HUES48 (cell line): ENCODE results near the gene GTF2F2.
"Not testable (repeated sequence)": the region's sequence is repeated elsewhere in the genome, so short reads cannot be mapped to it uniquely, and the experiment has no call there.

Experiments
- H3K27ac ChIP-seq: one replicate; pipeline ENCODE4 v1.7.0; 2013; ENCODE audit warnings: low read depth, low read length, inconsistent platforms
- H3K27me3 ChIP-seq: 2 replicates; pipeline ENCODE4 v1.6.1; 2013; ENCODE audit warnings: mild to moderate bottlenecking, low read length; ENCODE audit not compliant: control insufficient read depth, insufficient read depth
- H3K36me3 ChIP-seq: 2 replicates; pipeline ENCODE4 v1.6.1; 2013; ENCODE audit warnings: low read length; ENCODE audit not compliant: control insufficient read depth, insufficient read depth
- H3K4me1 ChIP-seq: 2 replicates; pipeline ENCODE4 v1.6.1; 2013; ENCODE audit warnings: mild to moderate bottlenecking, low read length; ENCODE audit not compliant: control insufficient read depth, insufficient read depth
- H3K4me3 ChIP-seq: 2 replicates; pipeline ENCODE4 v1.5.1; 2013; ENCODE audit warnings: mild to moderate bottlenecking, low read depth, low read length
- H3K9ac ChIP-seq: 2 replicates; pipeline ENCODE4 v1.6.1; 2013; ENCODE audit warnings: mild to moderate bottlenecking, low read depth, low read length, moderate library complexity
- H3K9me3 ChIP-seq: 2 replicates; pipeline ENCODE4 v1.6.1; 2013; ENCODE audit warnings: low read length; ENCODE audit not compliant: control insufficient read depth, insufficient read depth

GTF2F2 gene

DNA sequence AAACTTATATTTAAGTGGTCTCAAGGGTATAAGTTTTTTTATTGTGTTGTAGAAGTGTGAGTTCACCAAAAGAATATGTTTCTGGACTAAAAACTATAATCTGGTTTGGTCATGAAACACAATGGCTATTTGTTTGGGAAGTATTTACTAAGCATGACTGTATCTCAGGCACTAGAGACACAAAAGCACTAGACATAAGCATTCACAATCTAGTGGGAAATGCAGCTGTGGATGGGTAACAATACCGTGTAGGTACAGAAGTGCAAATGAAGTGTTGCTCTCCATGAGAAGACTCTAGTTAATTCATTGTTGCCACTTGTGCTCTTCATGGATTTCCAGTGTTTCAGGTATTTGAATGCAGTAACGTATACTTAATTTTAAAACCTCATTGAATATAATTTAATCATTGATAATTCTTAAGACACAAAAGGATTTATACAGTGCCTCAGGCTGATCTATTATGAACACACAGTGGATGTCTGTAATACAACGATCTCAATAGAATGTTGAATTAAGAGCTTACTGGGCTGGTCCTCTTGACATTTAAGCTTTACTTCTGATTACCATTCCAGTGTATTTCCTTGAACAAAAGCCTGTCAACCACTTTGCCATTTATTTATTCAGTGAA lies 169.7 kb downstream of the GTF2F2 start:
- H3K4me1 ChIP-seq: no peaks in the 10 kb centered on the region; the same call in 1 of the 2 replicates
- no peaks in the 10 kb centered on the region for H3K9me3 ChIP-seq
- H3K9ac ChIP-seq: no peak overlapping the region
- no peak overlapping the region for H3K4me3 ChIP-seq
- no peaks in the 10 kb centered on the region for H3K27me3 ChIP-seq
- H3K27ac ChIP-seq: no peak overlapping the region
- peaks cover 12% of the 10 kb centered on the region for H3K36me3 ChIP-seq

- H3K9ac ChIP-seq: no peak overlapping the region
- H3K27me3 ChIP-seq: no peaks in the 10 kb centered on the region
- H3K36me3 ChIP-seq: peaks cover 8% of the 10 kb centered on the region; the same call in 1 of the 2 replicates
- H3K4me3 ChIP-seq: no peak overlapping the region
- H3K4me1 ChIP-seq: no peaks in the 10 kb centered on the region; the same call in 1 of the 2 replicates
- H3K9me3 ChIP-seq: no peaks in the 10 kb centered on the region
- no peak overlapping the region for H3K27ac ChIP-seq
Measured at GRCh38 chr13:45292176-45292575, 171.9 kb downstream of the GTF2F2 start.

GRCh38 chr13:45295536-45295935 lies 175.2 kb downstream of the GTF2F2 start:
- Histone ChIP-seq H3K27ac (no peak overlapping the region), H3K4me1 (no peaks in the 10 kb centered on the region; the same call in 1 of the 2 replicates), H3K9ac (no peak overlapping the region), H3K36me3 (no peaks in the 10 kb centered on the region), H3K4me3 (no peak overlapping the region), H3K9me3 (no peaks in the 10 kb centered on the region), H3K27me3 (no peaks in the 10 kb centered on the region)

DNA sequence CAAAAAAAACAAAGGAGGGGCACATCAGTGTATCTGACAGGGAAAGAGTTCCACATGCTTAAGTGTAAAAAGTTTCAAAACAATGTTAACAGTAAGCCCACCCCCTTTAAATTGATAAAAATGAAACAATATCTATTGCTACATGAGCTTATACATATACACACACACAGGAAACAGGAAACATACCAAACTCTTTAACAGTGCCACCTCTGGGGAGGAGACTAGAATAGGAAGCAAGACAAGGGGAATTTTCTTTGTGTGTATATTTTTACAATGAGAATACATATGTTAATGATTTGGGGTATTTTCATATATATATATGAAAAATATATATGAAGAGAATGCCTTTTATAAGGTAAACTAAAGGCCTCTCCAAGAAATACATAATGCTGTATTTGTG lies 175.9 kb downstream of the GTF2F2 start:
- no peaks in the 10 kb centered on the region for H3K9me3 ChIP-seq
- no peaks in the 10 kb centered on the region for H3K36me3 ChIP-seq
- no peak overlapping the region for H3K9ac ChIP-seq
- H3K27me3 ChIP-seq: no peaks in the 10 kb centered on the region
- H3K4me3 ChIP-seq: no peak overlapping the region
- no peak overlapping the region for H3K27ac ChIP-seq
- H3K4me1 ChIP-seq: no peaks in the 10 kb centered on the region; the same call in 1 of the 2 replicates

- H3K27me3 ChIP-seq: no peaks in the 10 kb centered on the region
- H3K36me3 ChIP-seq: no peaks in the 10 kb centered on the region
- no peak overlapping the region for H3K27ac ChIP-seq
- peaks cover 3% of the 10 kb centered on the region for H3K4me1 ChIP-seq
- H3K9me3 ChIP-seq: no peaks in the 10 kb centered on the region
- no peak overlapping the region for H3K4me3 ChIP-seq
- H3K9ac ChIP-seq: no peak overlapping the region
Measured at GRCh38 chr13:45297456-45298205, 177.3 kb downstream of the GTF2F2 start.

DNA sequence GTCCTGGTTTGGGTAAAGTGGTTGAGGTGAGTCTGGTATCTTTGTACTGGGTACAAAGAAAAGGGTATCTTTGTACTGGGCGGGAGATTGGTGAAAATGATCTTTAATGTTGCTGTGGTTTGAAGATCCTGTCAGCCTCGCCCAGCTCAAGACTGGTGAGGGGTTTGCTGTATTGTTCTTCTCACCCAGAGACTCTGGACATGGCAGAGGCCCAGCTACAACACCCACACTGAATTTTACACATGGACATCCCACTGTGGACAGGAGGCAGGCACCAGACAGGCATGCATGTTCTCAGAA lies 177.8 kb downstream of the GTF2F2 start:
- H3K36me3 ChIP-seq: no peaks in the 10 kb centered on the region
- H3K27me3 ChIP-seq: no peaks in the 10 kb centered on the region
- no peak overlapping the region for H3K9ac ChIP-seq
- no peaks in the 10 kb centered on the region for H3K9me3 ChIP-seq
- no peak overlapping the region for H3K27ac ChIP-seq
- peaks cover 8% of the 10 kb centered on the region for H3K4me1 ChIP-seq
- H3K4me3 ChIP-seq: no peak overlapping the region

DNA sequence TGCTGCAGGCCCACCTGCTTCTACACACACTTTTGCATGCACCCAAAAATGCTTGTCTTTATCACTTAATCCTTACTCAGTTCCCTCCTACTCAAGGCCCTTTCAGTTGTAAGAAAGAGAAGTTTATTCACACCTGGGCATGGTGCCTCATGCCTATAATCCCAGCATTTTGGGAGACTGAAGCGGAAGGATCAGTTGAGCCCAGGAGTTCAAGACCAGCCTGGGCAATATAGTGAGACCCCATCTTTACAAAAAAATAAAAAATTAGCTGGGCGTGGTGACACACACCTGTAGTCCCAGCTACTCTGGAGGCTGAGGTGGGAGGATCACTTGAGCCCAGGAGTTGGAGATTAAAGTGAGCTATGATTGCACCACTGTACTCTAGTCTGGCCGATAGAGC lies 178.2 kb downstream of the GTF2F2 start:
- H3K4me1 ChIP-seq, H3K9me3 ChIP-seq, H3K27ac ChIP-seq, H3K4me3 ChIP-seq, H3K27me3 ChIP-seq, H3K36me3 ChIP-seq, H3K9ac ChIP-seq: not testable (repeated sequence)

DNA sequence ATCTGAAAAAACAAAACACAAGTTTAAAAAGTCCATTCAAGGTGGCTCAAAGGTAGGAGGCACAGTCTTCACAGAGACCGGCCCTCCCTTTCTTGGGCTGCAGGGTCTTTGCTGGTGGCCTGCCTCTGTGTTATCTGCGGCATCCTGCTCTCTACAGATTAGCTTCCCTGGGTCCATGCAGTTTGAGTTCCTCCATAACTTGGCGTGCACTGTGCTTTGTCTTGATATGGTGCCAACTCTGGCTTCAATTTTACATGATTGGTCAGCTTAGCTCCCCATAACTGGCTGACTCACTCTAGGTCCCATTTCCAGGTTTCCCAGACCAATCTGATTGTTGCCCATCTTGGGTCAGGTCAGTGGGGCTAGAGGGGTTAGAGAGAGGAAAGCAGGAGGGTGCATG lies 178.9 kb downstream of the GTF2F2 start:
- Histone ChIP-seq H3K27me3 (no peaks in the 10 kb centered on the region), H3K36me3 (no peaks in the 10 kb centered on the region), H3K9ac (no peak overlapping the region), H3K27ac (no peak overlapping the region), H3K4me1 (peaks cover 8% of the 10 kb centered on the region), H3K9me3 (no peaks in the 10 kb centered on the region), H3K4me3 (no peak overlapping the region)

DNA sequence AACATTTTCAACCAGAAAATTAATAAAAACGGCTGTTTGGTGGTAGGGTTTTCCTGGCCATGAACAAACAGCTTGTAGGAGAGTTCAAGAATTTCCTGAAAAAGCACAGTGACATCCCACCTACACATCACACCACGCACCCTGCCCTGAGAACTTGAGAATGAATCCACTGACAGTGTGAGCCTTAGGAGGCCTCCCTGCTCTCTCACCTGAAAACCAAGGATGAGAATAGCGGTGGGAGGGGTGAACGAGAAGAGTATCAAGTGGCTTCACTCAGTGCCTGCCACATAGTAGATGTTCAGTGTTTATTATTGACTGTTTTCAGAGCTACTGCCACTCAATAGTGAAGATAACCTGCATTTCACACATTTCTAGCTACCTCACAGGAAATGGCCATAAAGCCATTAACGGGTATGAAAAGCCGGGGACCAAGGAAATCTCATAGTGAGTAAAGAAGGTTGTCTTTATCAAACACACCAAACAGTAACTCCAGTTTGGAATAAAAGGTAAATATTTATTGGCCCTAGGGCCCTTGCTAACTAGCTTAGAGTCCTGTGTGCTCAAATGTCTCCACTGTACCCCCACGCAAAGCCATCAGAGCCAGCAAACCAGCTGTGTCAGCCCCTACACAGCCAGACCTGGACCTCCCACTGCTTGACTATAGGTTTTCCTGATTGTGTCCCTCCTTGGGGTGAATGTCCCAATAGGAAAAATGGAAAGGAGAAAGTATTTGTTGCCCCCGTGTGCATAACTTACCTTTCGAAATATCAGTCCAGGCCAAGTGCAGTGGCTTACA lies 180.1 kb downstream of the GTF2F2 start:
- Histone ChIP-seq H3K36me3 (no peaks in the 10 kb centered on the region), H3K9ac (no peak overlapping the region), H3K4me3 (no peak overlapping the region), H3K9me3 (no peaks in the 10 kb centered on the region), H3K27me3 (no peaks in the 10 kb centered on the region), H3K4me1 (peaks cover 8% of the 10 kb centered on the region), H3K27ac (no peak overlapping the region)

DNA sequence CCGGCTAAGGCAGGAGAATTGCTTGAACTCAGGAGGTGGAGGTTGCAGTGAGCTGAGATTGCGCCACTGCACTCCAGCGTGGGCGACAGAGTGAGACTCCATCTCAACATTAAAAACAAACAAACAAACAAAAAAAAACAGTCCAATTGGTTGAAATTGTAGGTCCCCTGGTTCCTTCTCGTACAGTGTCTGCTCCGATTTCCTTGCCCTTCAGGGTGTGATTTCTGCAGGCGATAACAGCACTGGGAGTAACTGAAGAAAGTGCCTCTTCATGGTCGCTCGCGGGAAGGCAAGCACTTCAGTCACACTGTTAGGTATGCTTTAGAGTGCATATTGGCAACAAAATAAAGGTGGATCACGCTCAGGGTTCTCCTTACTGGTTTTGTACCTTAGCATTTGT lies 181.0 kb downstream of the GTF2F2 start:
- no peaks in the 10 kb centered on the region for H3K36me3 ChIP-seq
- H3K27ac ChIP-seq: no peak overlapping the region
- H3K4me1 ChIP-seq: peaks cover 8% of the 10 kb centered on the region
- H3K27me3 ChIP-seq: no peaks in the 10 kb centered on the region
- H3K9me3 ChIP-seq: no peaks in the 10 kb centered on the region
- no peak overlapping the region for H3K9ac ChIP-seq
- H3K4me3 ChIP-seq: no peak overlapping the region

GRCh38 chr13:45302507-45302906 lies 182.2 kb downstream of the GTF2F2 start:
- Histone ChIP-seq H3K27ac (no peak overlapping the region), H3K9me3 (no peaks in the 10 kb centered on the region), H3K9ac (no peak overlapping the region), H3K4me1 (peaks cover 8% of the 10 kb centered on the region), H3K36me3 (no peaks in the 10 kb centered on the region), H3K4me3 (no peak overlapping the region), H3K27me3 (no peaks in the 10 kb centered on the region)
